H1 (cell line): ENCODE data around the gene FOLR3.

Experiments used
- EP300 ChIP-seq, 2 experiments: IDR thresholded peaks; 1 replicate in 1 of 2; 2 replicates in 1 of 2; pipeline ENCODE4 v1.6.1; 2011 to 2012; ENCODE audit warnings: low read depth in 2 of 2, low read length in 2 of 2, mild to moderate bottlenecking in 2 of 2, borderline replicate concordance in 1 of 2, inconsistent platforms in 1 of 2, moderate library complexity in 1 of 2
- GTF2F1 ChIP-seq: IDR thresholded peaks from 2 replicates; pipeline ENCODE4 v1.6.1; 2012; ENCODE audit warnings: low read depth, low read length, improper control_type of control experiment, borderline replicate concordance
- POLR2A ChIP-seq, 2 experiments: IDR thresholded peaks; 1 replicate in 1 of 2; 2 replicates in 1 of 2; pipeline ENCODE4 v1.6.1; 2011; ENCODE audit warnings: low read depth in 2 of 2, low read length in 2 of 2, mild to moderate bottlenecking in 2 of 2; ENCODE audit errors: control extremely low read depth in 1 of 2
- YY1 ChIP-seq: IDR thresholded peaks from 2 replicates; pipeline ENCODE4 v1.6.1; 2011; ENCODE audit warnings: low read depth, mild to moderate bottlenecking, low read length

GRCh38 chr11:72188267-72188666 is 52.7 kb downstream of the FOLR3 start:
- TF ChIP-seq POLR2A (IDR thresholded peaks at IDR 0.05; ENCODE audit: control extremely low read depth in 1 of 2, low read depth in 2 of 2, low read length in 2 of 2) = no peak
- TF ChIP-seq GTF2F1 = no peak
- TF ChIP-seq EP300 (IDR thresholded peaks at IDR 0.05; ENCODE audit: borderline replicate concordance in 1 of 2, low read depth in 2 of 2, low read length in 2 of 2) = no peak
- no peak for TF ChIP-seq YY1
